HepG2 (cell line): ENCODE data around the gene RERE. TPM values are rescaled to one million over a fixed set of nuclear protein-coding genes. Genes with fewer than 3 reads are reported as not detected.

Experiments used
- ETV6 ChIP-seq: sonication (generic); formaldehyde crosslinking; conservative IDR thresholded peaks from 2 replicates; pipeline ENCODE4 v1.4.0; 2020; ENCODE audit warnings: missing genetic modification reagents
- FOXO1 ChIP-seq: sonication (generic); formaldehyde crosslinking; IDR thresholded peaks from 2 replicates; pipeline ENCODE4 v1.4.0; 2020; ENCODE audit warnings: missing genetic modification reagents
- MTF2 ChIP-seq: sonication (generic); formaldehyde crosslinking; IDR thresholded peaks from 2 replicates; pipeline ENCODE4 v1.5.0; 2020; ENCODE audit warnings: missing genetic modification reagents, borderline replicate concordance
- NFE2 ChIP-seq: sonication (generic); formaldehyde crosslinking; IDR thresholded peaks from 2 replicates; pipeline ENCODE4 v1.4.0; 2020; ENCODE audit warnings: missing genetic modification reagents
- SMC3 ChIP-seq: IDR thresholded peaks from 2 replicates; pipeline ENCODE4 v1.6.1; 2011; ENCODE audit warnings: low read length, improper control_type of control experiment
- SP5 ChIP-seq: IDR thresholded peaks from 2 replicates; pipeline ENCODE4 v1.6.1; 2016; ENCODE audit warnings: low read depth, borderline replicate concordance
- THYN1 ChIP-seq: sonication (generic); formaldehyde crosslinking; IDR thresholded peaks from 2 replicates; pipeline ENCODE4 v1.8.1; 2023; ENCODE audit warnings: low read depth, mild to moderate bottlenecking, moderate library complexity, missing genetic modification reagents, borderline replicate concordance
- ZFP36 ChIP-seq: fragments of 150-350 bp; IDR thresholded peaks from 2 replicates; pipeline ENCODE4 v1.6.1; 2018; ENCODE audit warnings: borderline replicate concordance, low read length, low read depth; ENCODE audit not compliant: partially characterized antibody
- ZNF101 ChIP-seq: sonication (generic); formaldehyde crosslinking; IDR thresholded peaks from 2 replicates; pipeline ENCODE4 v1.4.0; 2020; ENCODE audit warnings: mild to moderate bottlenecking, low read depth, missing genetic modification reagents, borderline replicate concordance
- ZNF598 ChIP-seq: sonication (generic); formaldehyde crosslinking; IDR thresholded peaks from 2 replicates; pipeline ENCODE4 v1.5.1; 2020; ENCODE audit warnings: mild to moderate bottlenecking, missing genetic modification reagents, borderline replicate concordance
- ZNF615 ChIP-seq: sonication (generic); formaldehyde crosslinking; IDR thresholded peaks from 2 replicates; pipeline ENCODE4 v1.5.0; 2020; ENCODE audit warnings: mild to moderate bottlenecking, missing genetic modification reagents, borderline replicate concordance
- ZNF619 ChIP-seq: sonication (generic); formaldehyde crosslinking; IDR thresholded peaks from 2 replicates; pipeline ENCODE4 v1.4.0; 2020; ENCODE audit warnings: mild to moderate bottlenecking, missing genetic modification reagents
- polyA plus RNA-seq, 8 experiments: library from polyadenylated mRNA; depleted of rRNA in 3 of 8; stranded (reverse) in 7 of 8; unstranded in 1 of 8; fragments of >200 nt; fragmentation: Illumina TruSeq in 4 of 8; extraction: Trizol in 4 of 8; gene quantifications; 2 replicates each; pipeline versions ENCODE4 v1.2.1 to v1.2.3, GENCODE V29; 2011 to 2016; ENCODE audit warnings: low read depth in 4 of 8, missing spikeins in 1 of 8, mixed read lengths in 1 of 8; ENCODE audit not compliant: insufficient read depth in 1 of 8
- total RNA-seq, 5 experiments: library from RNA; depleted of rRNA; stranded (reverse); fragments of >200 nt; fragmentation: Illumina TruSeq; extraction: Trizol; gene quantifications; 2 replicates each; pipeline ENCODE4 v1.2.3, GENCODE V29; 2016; ENCODE audit warnings: low read depth in 1 of 5
- TF ChIP-seq, protein P1 (sequence below): sonication (generic); formaldehyde crosslinking; IDR thresholded peaks from 2 replicates; pipeline ENCODE4 v1.4.0; 2020; ENCODE audit warnings: missing genetic modification reagents, borderline replicate concordance
- TF ChIP-seq, protein P2 (sequence below): sonication (generic); formaldehyde crosslinking; IDR thresholded peaks from 2 replicates; pipeline ENCODE4 v1.5.0; 2020; ENCODE audit warnings: missing genetic modification reagents
- TF ChIP-seq, protein P3 (sequence below): sonication (generic); formaldehyde crosslinking; conservative IDR thresholded peaks from 2 replicates; pipeline ENCODE4 v1.4.0; 2020; ENCODE audit warnings: missing genetic modification reagents
- TF ChIP-seq, protein P4 (sequence below), 2 experiments: sonication (generic) in 1 of 2; formaldehyde crosslinking in 1 of 2; IDR thresholded peaks; 2 replicates each; pipeline versions ENCODE4 v1.5.1 to v1.6.1; 2011 to 2020; ENCODE audit warnings: borderline replicate concordance in 1 of 2, low read depth in 1 of 2, low read length in 1 of 2, mild to moderate bottlenecking in 1 of 2, missing genetic modification reagents in 1 of 2, moderate library complexity in 1 of 2
- TF ChIP-seq, protein P5 (sequence below): sonication (generic); formaldehyde crosslinking; IDR thresholded peaks from 2 replicates; pipeline ENCODE4 v1.8.0; 2022; ENCODE audit warnings: mild to moderate bottlenecking, missing genetic modification reagents

RERE gene
- total and polyA plus RNA-seq, 2 of the 13 experiments (the other 11 are each of a cell fraction or from before 2014, with no cell fraction given), result 18.3 to 21.9 TPM

DNA sequence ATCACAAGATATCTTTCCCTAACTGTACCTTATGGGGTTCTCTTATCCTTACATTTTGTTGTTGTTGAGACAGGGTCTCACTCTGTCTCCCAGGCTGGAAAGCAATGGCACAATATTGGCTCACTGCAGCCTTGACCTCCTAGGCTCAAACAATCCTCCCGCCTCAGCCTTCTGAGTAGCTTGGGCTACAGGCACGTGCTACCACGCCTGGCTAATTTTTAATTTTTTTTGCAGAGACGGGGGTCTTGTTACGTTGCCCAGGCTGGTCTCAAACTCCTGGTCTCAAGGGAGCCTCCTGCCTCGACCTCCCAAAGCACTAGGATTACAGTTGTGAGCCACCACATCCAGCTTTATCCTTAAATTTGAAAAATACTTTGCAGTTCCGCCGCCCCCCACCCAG lies 10.4 kb downstream of the RERE start (continued):
- TF ChIP-seq ETV6 (CRISPR knock-in tag), result no peak
- no peak for TF ChIP-seq SP5
- TF ChIP-seq ZNF619 (CRISPR knock-in tag), result no peak
- TF ChIP-seq, protein P1, sequence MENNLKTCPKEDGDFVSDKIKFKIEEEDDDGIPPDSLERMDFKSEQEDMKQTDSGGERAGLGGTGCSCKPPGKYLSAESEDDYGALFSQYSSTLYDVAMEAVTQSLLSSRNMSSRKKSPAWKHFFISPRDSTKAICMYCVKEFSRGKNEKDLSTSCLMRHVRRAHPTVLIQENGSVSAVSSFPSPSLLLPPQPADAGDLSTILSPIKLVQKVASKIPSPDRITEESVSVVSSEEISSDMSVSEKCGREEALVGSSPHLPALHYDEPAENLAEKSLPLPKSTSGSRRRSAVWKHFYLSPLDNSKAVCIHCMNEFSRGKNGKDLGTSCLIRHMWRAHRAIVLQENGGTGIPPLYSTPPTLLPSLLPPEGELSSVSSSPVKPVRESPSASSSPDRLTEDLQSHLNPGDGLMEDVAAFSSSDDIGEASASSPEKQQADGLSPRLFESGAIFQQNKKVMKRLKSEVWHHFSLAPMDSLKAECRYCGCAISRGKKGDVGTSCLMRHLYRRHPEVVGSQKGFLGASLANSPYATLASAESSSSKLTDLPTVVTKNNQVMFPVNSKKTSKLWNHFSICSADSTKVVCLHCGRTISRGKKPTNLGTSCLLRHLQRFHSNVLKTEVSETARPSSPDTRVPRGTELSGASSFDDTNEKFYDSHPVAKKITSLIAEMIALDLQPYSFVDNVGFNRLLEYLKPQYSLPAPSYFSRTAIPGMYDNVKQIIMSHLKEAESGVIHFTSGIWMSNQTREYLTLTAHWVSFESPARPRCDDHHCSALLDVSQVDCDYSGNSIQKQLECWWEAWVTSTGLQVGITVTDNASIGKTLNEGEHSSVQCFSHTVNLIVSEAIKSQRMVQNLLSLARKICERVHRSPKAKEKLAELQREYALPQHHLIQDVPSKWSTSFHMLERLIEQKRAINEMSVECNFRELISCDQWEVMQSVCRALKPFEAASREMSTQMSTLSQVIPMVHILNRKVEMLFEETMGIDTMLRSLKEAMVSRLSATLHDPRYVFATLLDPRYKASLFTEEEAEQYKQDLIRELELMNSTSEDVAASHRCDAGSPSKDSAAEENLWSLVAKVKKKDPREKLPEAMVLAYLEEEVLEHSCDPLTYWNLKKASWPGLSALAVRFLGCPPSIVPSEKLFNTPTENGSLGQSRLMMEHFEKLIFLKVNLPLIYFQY, result no peak
- no peak for TF ChIP-seq THYN1 (CRISPR knock-in tag)
- no peak for TF ChIP-seq ZNF598 (CRISPR knock-in tag)
- no peak for TF ChIP-seq ZFP36
- no peak for TF ChIP-seq FOXO1 (CRISPR knock-in tag)
- no peak for TF ChIP-seq SMC3
- TF ChIP-seq, protein P2, sequence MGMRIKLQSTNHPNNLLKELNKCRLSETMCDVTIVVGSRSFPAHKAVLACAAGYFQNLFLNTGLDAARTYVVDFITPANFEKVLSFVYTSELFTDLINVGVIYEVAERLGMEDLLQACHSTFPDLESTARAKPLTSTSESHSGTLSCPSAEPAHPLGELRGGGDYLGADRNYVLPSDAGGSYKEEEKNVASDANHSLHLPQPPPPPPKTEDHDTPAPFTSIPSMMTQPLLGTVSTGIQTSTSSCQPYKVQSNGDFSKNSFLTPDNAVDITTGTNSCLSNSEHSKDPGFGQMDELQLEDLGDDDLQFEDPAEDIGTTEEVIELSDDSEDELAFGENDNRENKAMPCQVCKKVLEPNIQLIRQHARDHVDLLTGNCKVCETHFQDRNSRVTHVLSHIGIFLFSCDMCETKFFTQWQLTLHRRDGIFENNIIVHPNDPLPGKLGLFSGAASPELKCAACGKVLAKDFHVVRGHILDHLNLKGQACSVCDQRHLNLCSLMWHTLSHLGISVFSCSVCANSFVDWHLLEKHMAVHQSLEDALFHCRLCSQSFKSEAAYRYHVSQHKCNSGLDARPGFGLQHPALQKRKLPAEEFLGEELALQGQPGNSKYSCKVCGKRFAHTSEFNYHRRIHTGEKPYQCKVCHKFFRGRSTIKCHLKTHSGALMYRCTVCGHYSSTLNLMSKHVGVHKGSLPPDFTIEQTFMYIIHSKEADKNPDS, result no peak
- TF ChIP-seq ZNF615 (CRISPR knock-in tag), result no peak
- TF ChIP-seq, protein P3, sequence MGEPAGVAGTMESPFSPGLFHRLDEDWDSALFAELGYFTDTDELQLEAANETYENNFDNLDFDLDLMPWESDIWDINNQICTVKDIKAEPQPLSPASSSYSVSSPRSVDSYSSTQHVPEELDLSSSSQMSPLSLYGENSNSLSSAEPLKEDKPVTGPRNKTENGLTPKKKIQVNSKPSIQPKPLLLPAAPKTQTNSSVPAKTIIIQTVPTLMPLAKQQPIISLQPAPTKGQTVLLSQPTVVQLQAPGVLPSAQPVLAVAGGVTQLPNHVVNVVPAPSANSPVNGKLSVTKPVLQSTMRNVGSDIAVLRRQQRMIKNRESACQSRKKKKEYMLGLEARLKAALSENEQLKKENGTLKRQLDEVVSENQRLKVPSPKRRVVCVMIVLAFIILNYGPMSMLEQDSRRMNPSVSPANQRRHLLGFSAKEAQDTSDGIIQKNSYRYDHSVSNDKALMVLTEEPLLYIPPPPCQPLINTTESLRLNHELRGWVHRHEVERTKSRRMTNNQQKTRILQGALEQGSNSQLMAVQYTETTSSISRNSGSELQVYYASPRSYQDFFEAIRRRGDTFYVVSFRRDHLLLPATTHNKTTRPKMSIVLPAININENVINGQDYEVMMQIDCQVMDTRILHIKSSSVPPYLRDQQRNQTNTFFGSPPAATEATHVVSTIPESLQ (CRISPR knock-in tag), result no peak
- TF ChIP-seq ZNF101, result no peak
- TF ChIP-seq, protein P4, sequence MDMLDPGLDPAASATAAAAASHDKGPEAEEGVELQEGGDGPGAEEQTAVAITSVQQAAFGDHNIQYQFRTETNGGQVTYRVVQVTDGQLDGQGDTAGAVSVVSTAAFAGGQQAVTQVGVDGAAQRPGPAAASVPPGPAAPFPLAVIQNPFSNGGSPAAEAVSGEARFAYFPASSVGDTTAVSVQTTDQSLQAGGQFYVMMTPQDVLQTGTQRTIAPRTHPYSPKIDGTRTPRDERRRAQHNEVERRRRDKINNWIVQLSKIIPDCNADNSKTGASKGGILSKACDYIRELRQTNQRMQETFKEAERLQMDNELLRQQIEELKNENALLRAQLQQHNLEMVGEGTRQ (IDR thresholded peaks at IDR 0.05; ENCODE audit: low read depth, low read length), result no peak
- TF ChIP-seq, protein P4 (CRISPR knock-in tag; IDR thresholded peaks at IDR 0.05; ENCODE audit: borderline replicate concordance), result no peak
- TF ChIP-seq MTF2 (CRISPR knock-in tag), result no peak
- TF ChIP-seq NFE2 (CRISPR knock-in tag), result no peak
- TF ChIP-seq, protein P5, sequence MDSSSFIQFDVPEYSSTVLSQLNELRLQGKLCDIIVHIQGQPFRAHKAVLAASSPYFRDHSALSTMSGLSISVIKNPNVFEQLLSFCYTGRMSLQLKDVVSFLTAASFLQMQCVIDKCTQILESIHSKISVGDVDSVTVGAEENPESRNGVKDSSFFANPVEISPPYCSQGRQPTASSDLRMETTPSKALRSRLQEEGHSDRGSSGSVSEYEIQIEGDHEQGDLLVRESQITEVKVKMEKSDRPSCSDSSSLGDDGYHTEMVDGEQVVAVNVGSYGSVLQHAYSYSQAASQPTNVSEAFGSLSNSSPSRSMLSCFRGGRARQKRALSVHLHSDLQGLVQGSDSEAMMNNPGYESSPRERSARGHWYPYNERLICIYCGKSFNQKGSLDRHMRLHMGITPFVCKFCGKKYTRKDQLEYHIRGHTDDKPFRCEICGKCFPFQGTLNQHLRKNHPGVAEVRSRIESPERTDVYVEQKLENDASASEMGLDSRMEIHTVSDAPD (CRISPR knock-in tag), result no peak
